H9 (cell line): ENCODE results near the gene GRIP2. TPM values are rescaled to one million over a fixed set of nuclear protein-coding genes. Genes with fewer than 3 reads are reported as not detected.

Experiments
- DNase-seq: peaks from one replicate; pipeline ENCODE4 v3.0.0-alpha.2; 2017
- H2AFZ ChIP-seq: one replicate; pipeline ENCODE4 v1.6.1; 2013; ENCODE audit warnings: mild to moderate bottlenecking, low read length, control low read depth, moderate library complexity
- H2AK5ac ChIP-seq: 2 replicates; pipeline ENCODE4 v1.6.1; 2013; ENCODE audit warnings: low read length, control low read depth, mixed read lengths; ENCODE audit not compliant: insufficient read length
- H2BK120ac ChIP-seq: one replicate; pipeline ENCODE4 v1.6.1; 2013; ENCODE audit warnings: low read depth, mild to moderate bottlenecking, low read length, control low read depth, inconsistent platforms; ENCODE audit not compliant: poor library complexity, severe bottlenecking
- H2BK12ac ChIP-seq: 2 replicates; pipeline ENCODE4 v1.6.1; 2013; ENCODE audit warnings: low read length, control low read depth, mixed read lengths, low read depth; ENCODE audit not compliant: insufficient read length
- H2BK15ac ChIP-seq: 2 replicates; pipeline ENCODE4 v1.6.1; 2013; ENCODE audit warnings: low read depth, low read length, control low read depth
- H2BK20ac ChIP-seq: one replicate; pipeline ENCODE4 v1.6.1; 2013; ENCODE audit warnings: low read depth, mild to moderate bottlenecking, low read length, control low read depth, inconsistent platforms; ENCODE audit not compliant: poor library complexity, severe bottlenecking
- H2BK5ac ChIP-seq: 2 replicates; pipeline ENCODE4 v1.6.1; 2013; ENCODE audit warnings: low read length, control low read depth, mixed read lengths; ENCODE audit not compliant: insufficient read length
- H3K14ac ChIP-seq: 2 replicates; pipeline ENCODE4 v1.6.1; 2013; ENCODE audit warnings: low read length, control low read depth; ENCODE audit not compliant: insufficient read depth
- H3K18ac ChIP-seq: 2 replicates; pipeline ENCODE4 v1.6.1; 2013; ENCODE audit warnings: low read depth, mild to moderate bottlenecking, mixed read lengths, low read length, control low read depth; ENCODE audit not compliant: insufficient read length
- H3K23ac ChIP-seq: 2 replicates; pipeline ENCODE4 v1.6.1; 2013; ENCODE audit warnings: low read length, control low read depth, mixed read lengths, low read depth; ENCODE audit not compliant: insufficient read length
- H3K23me2 ChIP-seq: 2 replicates; pipeline ENCODE4 v1.6.1; 2013; ENCODE audit warnings: low read depth, mild to moderate bottlenecking, mixed read lengths, low read length, control low read depth; ENCODE audit not compliant: insufficient read length, poor library complexity, severe bottlenecking
- H3K27ac ChIP-seq: 2 replicates; pipeline ENCODE4 v1.5.1; 2013; ENCODE audit warnings: low read length, control low read depth, mixed read lengths, low read depth; ENCODE audit not compliant: insufficient read length
- H3K27me3 ChIP-seq: 2 replicates; pipeline ENCODE4 v1.6.1; 2013; ENCODE audit warnings: low read length, control low read depth, inconsistent platforms; ENCODE audit not compliant: insufficient read depth
- H3K4ac ChIP-seq: 2 replicates; pipeline ENCODE4 v1.6.1; 2013; ENCODE audit warnings: low read depth, mild to moderate bottlenecking, control low read depth, inconsistent platforms, low read length, moderate library complexity
- H3K4me1 ChIP-seq: 2 replicates; pipeline ENCODE4 v1.6.1; 2013; ENCODE audit warnings: low read length, control low read depth, inconsistent platforms; ENCODE audit not compliant: insufficient read depth
- H3K4me2 ChIP-seq: 2 replicates; pipeline ENCODE4 v1.6.1; 2013; ENCODE audit warnings: low read length, control low read depth, mixed read lengths; ENCODE audit not compliant: insufficient read length, insufficient read depth
- H3K56ac ChIP-seq: 2 replicates; pipeline ENCODE4 v1.6.1; 2013; ENCODE audit warnings: low read depth, mild to moderate bottlenecking, mixed read lengths, low read length, control low read depth; ENCODE audit not compliant: insufficient read length
- H3K79me1 ChIP-seq: 2 replicates; pipeline ENCODE4 v1.6.1; 2013; ENCODE audit warnings: low read depth, mild to moderate bottlenecking, moderate library complexity, low read length, control low read depth, inconsistent platforms; ENCODE audit not compliant: insufficient read depth, poor library complexity, severe bottlenecking
- H3K79me2 ChIP-seq: 2 replicates; pipeline ENCODE4 v1.6.1; 2013; ENCODE audit warnings: low read length, control low read depth, inconsistent platforms; ENCODE audit not compliant: insufficient read depth
- H3K9ac ChIP-seq: 2 replicates; pipeline ENCODE4 v1.6.1; 2013; ENCODE audit warnings: low read length, control low read depth, mixed read lengths; ENCODE audit not compliant: insufficient read length; ENCODE audit errors: extremely low read depth
- H3K9me3 ChIP-seq: one replicate; pipeline ENCODE4 v1.6.1; 2013; ENCODE audit warnings: low read depth, low read length, inconsistent platforms; ENCODE audit not compliant: control insufficient read depth
- H3T11ph ChIP-seq: one replicate; pipeline ENCODE4 v1.6.1; 2013; ENCODE audit warnings: mild to moderate bottlenecking, low read length, control low read depth, inconsistent platforms
- H4K20me1 ChIP-seq: one replicate; pipeline ENCODE4 v1.6.1; 2013; ENCODE audit not compliant: control insufficient read depth, insufficient read length, insufficient read depth
- H4K5ac ChIP-seq: 2 replicates; pipeline ENCODE4 v1.6.1; 2013; ENCODE audit warnings: low read depth, mild to moderate bottlenecking, mixed read lengths, low read length, control low read depth; ENCODE audit not compliant: insufficient read length
- H4K8ac ChIP-seq: replicated peaks from 2 replicates; pipeline ENCODE4 v1.6.1; 2013; ENCODE audit warnings: low read length, control low read depth, mixed read lengths, low read depth; ENCODE audit not compliant: insufficient read length
- H4K91ac ChIP-seq: 2 replicates; pipeline ENCODE4 v1.6.1; 2013; ENCODE audit warnings: low read depth, mild to moderate bottlenecking, moderate library complexity, mixed read lengths, low read length, control low read depth; ENCODE audit not compliant: insufficient read length
- H3K27ac Mint-ChIP-seq, 3 experiments: 2 replicates in 2 of 3; 3 replicates in 1 of 3; pipeline ENCODE4 v1.8.0; 2020 to 2021; ENCODE audit warnings: mixed read lengths in 3 of 3, mild to moderate bottlenecking in 1 of 3, moderate library complexity in 1 of 3
- H3K27me3 Mint-ChIP-seq: 2 replicates; pipeline ENCODE4 v1.8.0; 2021; ENCODE audit warnings: low read depth, mild to moderate bottlenecking, moderate library complexity, mixed read lengths
- H3K36me3 Mint-ChIP-seq, 3 experiments: 2 replicates in 2 of 3; 3 replicates in 1 of 3; pipeline ENCODE4 v1.8.0; 2020 to 2021; ENCODE audit warnings: low read depth in 3 of 3, mixed read lengths in 3 of 3; ENCODE audit not compliant: insufficient read depth in 1 of 3
- H3K4me1 Mint-ChIP-seq, 2 experiments: 2 replicates each; pipeline ENCODE4 v1.8.0; 2020; ENCODE audit warnings: mixed read lengths in 2 of 2
- H3K4me3 Mint-ChIP-seq, 2 experiments: 2 replicates in 1 of 2; 3 replicates in 1 of 2; pipeline ENCODE4 v1.8.0; 2020 to 2021; ENCODE audit warnings: mild to moderate bottlenecking in 2 of 2, mixed read lengths in 2 of 2, moderate library complexity in 1 of 2
- H3K9me3 Mint-ChIP-seq, 2 experiments: 2 replicates in 1 of 2; 3 replicates in 1 of 2; pipeline ENCODE4 v1.8.0; 2020; ENCODE audit warnings: mild to moderate bottlenecking in 2 of 2, mixed read lengths in 2 of 2, moderate library complexity in 1 of 2
- WGBS: extraction: QIAGEN DNeasy Blood & Tissue Kit; methylation state at CpG from one replicate; pipeline ENCODE4 v1.1.7; 2013; ENCODE audit warnings: missing lambda C conversion rate, low lambda C conversion rate, mixed read lengths; ENCODE audit not compliant: insufficient read length; ENCODE audit errors: extremely low coverage; 5-methylcytosine and 5-hydroxymethylcytosine counted together
- total RNA-seq: library from RNA; stranded (reverse); gene quantifications from 2 replicates; pipeline ENCODE4 v1.2.1, GENCODE V29; 2021
- TF ChIP-seq, protein P1 (sequence below): fragments of 200-600 bp; sonication (generic); conservative IDR thresholded peaks from 3 replicates; pipeline ENCODE4 v1.8.0; 2021; ENCODE audit warnings: antibody characterized with exemption, mild to moderate bottlenecking

GRIP2 gene
- total RNA-seq, 1 experiment from 2014 or later = 3.1 TPM

DNA sequence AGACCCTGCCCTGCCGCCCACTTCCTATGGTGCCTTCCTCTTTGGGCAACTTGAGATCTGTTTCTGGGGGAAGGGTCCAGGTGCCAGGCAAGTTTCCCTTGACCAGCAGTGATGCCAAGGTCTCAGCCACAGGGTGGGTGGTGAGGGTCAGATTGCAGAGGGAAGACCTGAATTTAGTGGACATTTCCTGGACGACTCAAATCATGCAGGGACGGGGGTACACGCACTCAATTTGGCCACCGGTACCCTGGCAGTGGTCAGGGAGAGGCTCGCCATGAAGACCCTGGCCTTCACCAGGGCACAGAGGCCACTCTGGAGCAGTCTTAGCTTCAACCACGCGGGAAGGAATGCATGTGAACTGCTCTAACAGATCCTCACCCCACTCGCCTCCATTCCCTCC is 1.5 kb upstream of the GRIP2 start:
- no CpG with 5 or more reads among the region's 9 CpGs for WGBS
- Mint-ChIP-seq H3K4me3 (no peak overlapping the region), H3K4me1 (peaks cover 18 to 22% of the 10 kb centered on the region in 2 experiments), H3K9me3 (no peaks in the 10 kb centered on the region), H3K27me3 (peaks cover 2% of the 10 kb centered on the region), H3K36me3 (no peaks in the 10 kb centered on the region), H3K27ac (no peak overlapping the region; a peak in 1 of 7 replicates)
- Histone ChIP-seq H2BK5ac (no peak overlapping the region), H2BK20ac (no peak overlapping the region), H3K27me3 (no peaks in the 10 kb centered on the region), H3K18ac (no peak overlapping the region), H2AK5ac (no peak overlapping the region), H3K9ac (no peak overlapping the region), H3K79me2 (no peaks in the 10 kb centered on the region), H3K23ac (no peak overlapping the region), H3K14ac (no peak overlapping the region), H3K9me3 (no peaks in the 10 kb centered on the region), H3T11ph (no peak overlapping the region), H4K8ac (no peak overlapping the region), H2BK15ac (no peak overlapping the region), H3K79me1 (no peaks in the 10 kb centered on the region), H3K4ac (no peak overlapping the region), H3K23me2 (no peaks in the 10 kb centered on the region), H4K5ac (no peak overlapping the region), H4K20me1 (peaks cover 2% of the 10 kb centered on the region), H2BK120ac (no peak overlapping the region), H3K27ac (no peak overlapping the region), H3K4me2 (no peak overlapping the region), H4K91ac (no peak overlapping the region), H2AFZ (no peak overlapping the region), H2BK12ac (no peak overlapping the region), H3K4me1 (no peaks in the 10 kb centered on the region), H3K56ac (no peak overlapping the region)
- DNase-seq = no peak
- TF ChIP-seq, protein P1, sequence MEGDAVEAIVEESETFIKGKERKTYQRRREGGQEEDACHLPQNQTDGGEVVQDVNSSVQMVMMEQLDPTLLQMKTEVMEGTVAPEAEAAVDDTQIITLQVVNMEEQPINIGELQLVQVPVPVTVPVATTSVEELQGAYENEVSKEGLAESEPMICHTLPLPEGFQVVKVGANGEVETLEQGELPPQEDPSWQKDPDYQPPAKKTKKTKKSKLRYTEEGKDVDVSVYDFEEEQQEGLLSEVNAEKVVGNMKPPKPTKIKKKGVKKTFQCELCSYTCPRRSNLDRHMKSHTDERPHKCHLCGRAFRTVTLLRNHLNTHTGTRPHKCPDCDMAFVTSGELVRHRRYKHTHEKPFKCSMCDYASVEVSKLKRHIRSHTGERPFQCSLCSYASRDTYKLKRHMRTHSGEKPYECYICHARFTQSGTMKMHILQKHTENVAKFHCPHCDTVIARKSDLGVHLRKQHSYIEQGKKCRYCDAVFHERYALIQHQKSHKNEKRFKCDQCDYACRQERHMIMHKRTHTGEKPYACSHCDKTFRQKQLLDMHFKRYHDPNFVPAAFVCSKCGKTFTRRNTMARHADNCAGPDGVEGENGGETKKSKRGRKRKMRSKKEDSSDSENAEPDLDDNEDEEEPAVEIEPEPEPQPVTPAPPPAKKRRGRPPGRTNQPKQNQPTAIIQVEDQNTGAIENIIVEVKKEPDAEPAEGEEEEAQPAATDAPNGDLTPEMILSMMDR = no peak
